Glutamatergic neuron (in vitro differentiated cells): ENCODE results near the gene MRPS12. TPM values are rescaled to one million over a fixed set of nuclear protein-coding genes. Genes with fewer than 3 reads are reported as not detected.
A peak's percentile ranks its signal among the peaks of the same experiment; 100 is the strongest.

Source experiments
- DNase-seq: peaks from one replicate; pipeline ENCODE4 v3.0.0; 2022
- H3K27ac Mint-ChIP-seq: one replicate; pipeline ENCODE4 v1.8.0; 2020; ENCODE audit warnings: mild to moderate bottlenecking, mixed read lengths, inconsistent platforms; ENCODE audit not compliant: unreplicated experiment
- H3K27me3 Mint-ChIP-seq: one replicate; pipeline ENCODE4 v1.8.0; 2020; ENCODE audit warnings: mild to moderate bottlenecking, moderate library complexity, mixed read lengths, inconsistent platforms; ENCODE audit not compliant: unreplicated experiment
- H3K36me3 Mint-ChIP-seq: one replicate; pipeline ENCODE4 v1.8.0; 2020; ENCODE audit warnings: mild to moderate bottlenecking, mixed read lengths, inconsistent platforms; ENCODE audit not compliant: unreplicated experiment
- H3K4me1 Mint-ChIP-seq: one replicate; pipeline ENCODE4 v1.8.0; 2020; ENCODE audit warnings: mild to moderate bottlenecking, low read depth, mixed read lengths, inconsistent platforms; ENCODE audit not compliant: unreplicated experiment
- H3K4me3 Mint-ChIP-seq: one replicate; pipeline ENCODE4 v1.8.0; 2020; ENCODE audit warnings: mild to moderate bottlenecking, mixed read lengths, inconsistent platforms; ENCODE audit not compliant: unreplicated experiment
- H3K9me3 Mint-ChIP-seq: one replicate; pipeline ENCODE4 v1.8.0; 2020; ENCODE audit warnings: mild to moderate bottlenecking, moderate library complexity, mixed read lengths, inconsistent platforms; ENCODE audit not compliant: unreplicated experiment
- total RNA-seq: library from RNA; stranded (reverse); fragmentation: NEBNext Ultra II Directional; extraction: Animal tissue kit (Norgen Biotek cat#: 25700); gene quantifications from one replicate; pipeline ENCODE4 v1.2.1, GENCODE V29; 2021; ENCODE audit not compliant: unreplicated experiment
- TF ChIP-seq, protein P1 (sequence below): fragments of 200-600 bp; sonication (generic); IDR thresholded peaks from one replicate; pipeline ENCODE4 v1.5.0; 2021; ENCODE audit not compliant: partially characterized antibody, unreplicated experiment

Gene MRPS12
- total RNA-seq, 1 donor from 2014 or later: 30.4 TPM

GRCh38 chr19:38971672-38972071 lies 40.9 kb downstream of the MRPS12 start:
- TF ChIP-seq, protein P1, sequence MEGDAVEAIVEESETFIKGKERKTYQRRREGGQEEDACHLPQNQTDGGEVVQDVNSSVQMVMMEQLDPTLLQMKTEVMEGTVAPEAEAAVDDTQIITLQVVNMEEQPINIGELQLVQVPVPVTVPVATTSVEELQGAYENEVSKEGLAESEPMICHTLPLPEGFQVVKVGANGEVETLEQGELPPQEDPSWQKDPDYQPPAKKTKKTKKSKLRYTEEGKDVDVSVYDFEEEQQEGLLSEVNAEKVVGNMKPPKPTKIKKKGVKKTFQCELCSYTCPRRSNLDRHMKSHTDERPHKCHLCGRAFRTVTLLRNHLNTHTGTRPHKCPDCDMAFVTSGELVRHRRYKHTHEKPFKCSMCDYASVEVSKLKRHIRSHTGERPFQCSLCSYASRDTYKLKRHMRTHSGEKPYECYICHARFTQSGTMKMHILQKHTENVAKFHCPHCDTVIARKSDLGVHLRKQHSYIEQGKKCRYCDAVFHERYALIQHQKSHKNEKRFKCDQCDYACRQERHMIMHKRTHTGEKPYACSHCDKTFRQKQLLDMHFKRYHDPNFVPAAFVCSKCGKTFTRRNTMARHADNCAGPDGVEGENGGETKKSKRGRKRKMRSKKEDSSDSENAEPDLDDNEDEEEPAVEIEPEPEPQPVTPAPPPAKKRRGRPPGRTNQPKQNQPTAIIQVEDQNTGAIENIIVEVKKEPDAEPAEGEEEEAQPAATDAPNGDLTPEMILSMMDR: no peak
- peaks cover 6% of the 10 kb centered on the region for H3K27me3 Mint-ChIP-seq
- no peak for DNase-seq
- H3K4me3 Mint-ChIP-seq: no peak overlapping the region
- H3K27ac Mint-ChIP-seq: no peak overlapping the region
- peaks cover 3% of the 10 kb centered on the region for H3K9me3 Mint-ChIP-seq
- H3K36me3 Mint-ChIP-seq: no peaks in the 10 kb centered on the region
- peaks cover 10% of the 10 kb centered on the region for H3K4me1 Mint-ChIP-seq

DNA sequence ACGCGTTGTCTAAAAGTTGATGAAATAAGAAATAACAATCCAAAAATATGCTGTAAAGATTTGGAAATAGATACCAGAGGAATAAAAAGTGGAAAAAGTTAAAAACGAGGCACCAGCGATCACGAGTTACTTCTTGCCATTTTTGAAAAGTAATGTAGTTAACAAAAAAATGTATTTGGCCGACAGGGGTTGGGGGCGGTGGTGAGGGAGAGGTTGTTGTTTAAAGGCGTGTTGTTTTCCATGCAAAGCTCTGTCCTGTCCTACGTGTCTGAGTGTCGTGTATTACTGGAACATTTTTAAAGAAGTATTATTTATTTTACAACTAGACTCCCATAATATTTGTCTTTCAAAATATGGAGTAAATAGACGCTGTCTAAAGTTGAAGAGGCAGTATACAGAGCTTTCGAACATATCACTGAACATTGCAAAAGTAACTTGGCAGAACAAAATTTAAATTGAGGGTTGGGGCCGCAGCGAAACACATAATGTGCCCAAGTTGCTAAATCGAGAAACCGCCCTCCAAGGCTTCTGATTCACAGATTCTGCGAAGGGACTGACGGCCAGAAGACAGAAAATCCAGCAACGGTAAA lies 44.0 kb downstream of the MRPS12 start:
- TF ChIP-seq, protein P1: no peak
- no peak for DNase-seq
- Mint-ChIP-seq H3K9me3 (peaks cover 3% of the 10 kb centered on the region), H3K4me1 (peaks cover 11% of the 10 kb centered on the region), H3K27ac (no peak overlapping the region), H3K36me3 (no peaks in the 10 kb centered on the region), H3K4me3 (peak overlapping the region; percentile 84), H3K27me3 (peaks cover 6% of the 10 kb centered on the region)

DNA sequence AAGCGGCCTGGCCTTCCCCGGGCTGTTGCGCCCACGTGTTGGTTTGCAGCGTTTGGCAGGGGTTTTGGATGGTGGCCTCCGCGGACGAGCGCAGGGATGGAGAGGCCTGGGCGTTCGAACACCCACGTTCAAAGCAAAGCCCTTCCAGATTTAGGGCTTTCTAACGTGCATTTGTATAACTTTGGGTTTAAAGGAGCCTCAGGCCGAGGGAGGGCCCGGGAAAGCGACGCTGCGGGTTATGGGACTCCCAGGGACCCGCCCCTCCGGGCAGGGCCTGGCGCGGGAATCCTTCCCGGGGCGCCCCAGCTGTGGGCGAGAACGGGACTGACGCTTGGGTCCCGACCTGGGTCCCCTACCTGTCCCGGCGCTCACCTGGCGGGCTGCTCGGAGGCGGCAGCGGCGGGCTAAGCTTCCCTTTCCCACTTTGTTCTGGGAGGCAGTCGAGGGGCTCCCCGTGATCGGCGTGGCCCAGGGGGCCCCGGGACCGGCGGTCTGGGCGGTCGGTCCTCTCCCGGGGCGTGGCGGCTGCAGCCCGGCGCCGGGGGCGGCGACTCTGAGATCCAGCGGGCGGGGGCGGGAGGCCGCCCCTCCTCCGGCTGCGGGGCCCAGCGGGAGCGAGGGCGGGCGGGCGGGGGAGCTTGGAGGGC lies 44.6 kb downstream of the MRPS12 start, which contains the start of gene FBXO17:
TSS of gene FBXO17 (minus strand) at position 529 of the 647 bp plus-strand sequence. CDS start 25,423 bp downstream, outside the sequence.
- DNase-seq: peak; percentile 49
- H3K27ac Mint-ChIP-seq: peak within 1 kb of the TSS; percentile 22
- H3K27me3 Mint-ChIP-seq: peaks cover 6% of the 10 kb centered on the region
- TF ChIP-seq, protein P1: no peak
- H3K9me3 Mint-ChIP-seq: peaks cover 3% of the 10 kb centered on the region
- peaks cover 11% of the 10 kb centered on the region for H3K4me1 Mint-ChIP-seq
- H3K4me3 Mint-ChIP-seq: peak within 1 kb of the TSS; percentile 88
- no peaks in the 10 kb centered on the region for H3K36me3 Mint-ChIP-seq

- Mint-ChIP-seq H3K9me3 (peaks cover 3% of the 10 kb centered on the region), H3K27ac (peak overlapping the region; percentile 22), H3K4me1 (peaks cover 11% of the 10 kb centered on the region), H3K4me3 (peak overlapping the region; percentile 88), H3K36me3 (no peaks in the 10 kb centered on the region), H3K27me3 (peaks cover 8% of the 10 kb centered on the region)
- TF ChIP-seq, protein P1: no peak
- peak; percentile 23 for DNase-seq
Measured at GRCh38 chr19:38975861-38976271, 45.1 kb downstream of the MRPS12 start.
